HepG2 (cell line): ENCODE measurements around the gene RMDN2. TPM values are rescaled to one million over a fixed set of nuclear protein-coding genes. Genes with fewer than 3 reads are reported as not detected.
"Not testable (repeated sequence)": the region's sequence is repeated elsewhere in the genome, so short reads cannot be mapped to it uniquely, and the experiment has no call there.

Experiments used
- FOXA1 ChIP-seq, 2 experiments: fragments of 450-650 bp in 1 of 2; sonication (generic) in 1 of 2; formaldehyde crosslinking in 1 of 2; IDR thresholded peaks; 2 replicates each; pipeline versions ENCODE4 v1.4.0 to v1.6.1; 2016 to 2020; ENCODE audit warnings: missing genetic modification reagents in 1 of 2
- POLR2A ChIP-seq, 2 experiments: IDR thresholded peaks; 2 replicates each; pipeline ENCODE4 v1.6.1; 2011; ENCODE audit warnings: low read depth in 2 of 2, low read length in 2 of 2, mild to moderate bottlenecking in 1 of 2, moderate library complexity in 1 of 2; ENCODE audit not compliant: insufficient read depth in 1 of 2
- SAP130 ChIP-seq: IDR thresholded peaks from 2 replicates; pipeline ENCODE4 v1.6.1; 2016; ENCODE audit warnings: low read depth
- SKI ChIP-seq: fragments of 450-650 bp; IDR thresholded peaks from one replicate; pipeline ENCODE4 v1.6.1; 2018; ENCODE audit warnings: mild to moderate bottlenecking; ENCODE audit not compliant: partially characterized antibody
- ZNF230 ChIP-seq: sonication (generic); formaldehyde crosslinking; IDR thresholded peaks from 2 replicates; pipeline ENCODE4 v1.4.0; 2020; ENCODE audit warnings: mild to moderate bottlenecking, missing genetic modification reagents
- ZNF543 ChIP-seq: sonication (generic); formaldehyde crosslinking; IDR thresholded peaks from 2 replicates; pipeline ENCODE4 v1.4.0; 2020; ENCODE audit warnings: mild to moderate bottlenecking, missing genetic modification reagents
- ZNF563 ChIP-seq: sonication (generic); formaldehyde crosslinking; IDR thresholded peaks from 2 replicates; pipeline ENCODE4 v1.8.0; 2022; ENCODE audit warnings: mild to moderate bottlenecking, moderate library complexity, missing genetic modification reagents
- ZNF609 ChIP-seq: sonication (generic); formaldehyde crosslinking; IDR thresholded peaks from 2 replicates; pipeline ENCODE4 v1.4.0; 2020; ENCODE audit warnings: mild to moderate bottlenecking, missing genetic modification reagents, borderline replicate concordance
- ZSCAN20 ChIP-seq: sonication (generic); formaldehyde crosslinking; IDR thresholded peaks from 2 replicates; pipeline ENCODE4 v1.4.0; 2020; ENCODE audit warnings: missing genetic modification reagents, mild to moderate bottlenecking, borderline replicate concordance
- polyA plus RNA-seq, 8 experiments: library from polyadenylated mRNA; depleted of rRNA in 3 of 8; stranded (reverse) in 7 of 8; unstranded in 1 of 8; fragments of >200 nt; fragmentation: Illumina TruSeq in 4 of 8; extraction: Trizol in 4 of 8; gene quantifications; 2 replicates each; pipeline versions ENCODE4 v1.2.1 to v1.2.3, GENCODE V29; 2011 to 2016; ENCODE audit warnings: low read depth in 4 of 8, missing spikeins in 1 of 8, mixed read lengths in 1 of 8; ENCODE audit not compliant: insufficient read depth in 1 of 8
- total RNA-seq, 5 experiments: library from RNA; depleted of rRNA; stranded (reverse); fragments of >200 nt; fragmentation: Illumina TruSeq; extraction: Trizol; gene quantifications; 2 replicates each; pipeline ENCODE4 v1.2.3, GENCODE V29; 2016; ENCODE audit warnings: low read depth in 1 of 5
- TF ChIP-seq, protein P1 (sequence below), 2 experiments: sonication (generic) in 1 of 2; formaldehyde crosslinking in 1 of 2; IDR thresholded peaks; 2 replicates each; pipeline versions ENCODE4 v1.4.0 to v1.6.1; 2016 to 2020; ENCODE audit warnings: borderline replicate concordance in 1 of 2, low read depth in 1 of 2, mild to moderate bottlenecking in 1 of 2, missing genetic modification reagents in 1 of 2
- TF ChIP-seq, protein P2 (sequence below): sonication (generic); formaldehyde crosslinking; IDR thresholded peaks from 2 replicates; pipeline ENCODE4 v1.5.0; 2020; ENCODE audit warnings: mild to moderate bottlenecking, missing genetic modification reagents, borderline replicate concordance
- TF ChIP-seq, protein P3 (sequence below): sonication (generic); formaldehyde crosslinking; IDR thresholded peaks from 2 replicates; pipeline ENCODE4 v1.8.0; 2022; ENCODE audit warnings: missing genetic modification reagents, mild to moderate bottlenecking, inconsistent platforms, borderline replicate concordance

Gene RMDN2
- total and polyA plus RNA-seq, 2 of the 13 experiments (the other 11 are each of a cell fraction or from before 2014, with no cell fraction given), result 2.3 to 8.9 TPM

DNA sequence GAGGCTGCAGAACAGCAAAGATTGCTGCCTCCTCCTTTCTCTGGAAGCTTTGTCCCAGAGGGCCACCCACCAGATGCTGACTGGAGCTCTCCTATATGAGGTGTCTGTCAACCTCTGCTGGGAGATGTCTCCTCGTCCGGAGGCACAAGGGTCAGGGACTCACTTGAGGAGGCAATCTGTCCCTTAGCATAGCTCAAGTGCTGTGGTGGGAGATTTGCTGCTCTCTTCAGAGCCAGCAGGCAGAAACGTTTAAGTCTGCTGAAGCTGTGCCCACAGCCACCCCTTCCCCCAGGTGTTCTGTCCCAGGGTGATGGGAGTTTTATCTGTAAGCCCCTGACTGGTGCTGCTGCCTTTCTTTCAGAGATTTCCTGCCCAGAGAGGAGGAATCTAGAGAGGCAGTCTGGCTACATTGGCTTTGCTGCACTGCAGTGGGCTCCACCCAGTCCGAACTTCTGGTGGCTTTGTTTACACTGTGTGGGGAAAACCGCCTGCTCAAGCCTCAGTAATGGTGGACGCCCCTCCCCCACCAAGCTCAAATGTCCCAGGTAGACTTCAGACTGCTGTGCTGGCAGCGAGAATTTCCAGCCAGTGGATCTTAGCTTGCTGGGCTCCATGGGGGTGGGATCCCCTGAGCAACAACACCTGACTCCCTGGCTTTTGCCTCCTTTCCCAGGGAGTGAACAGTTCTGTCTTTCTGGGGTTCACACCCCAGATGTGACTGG lies 37.1 kb downstream of the RMDN2 start (continued):
- TF ChIP-seq ZNF543 (0 out of 2 replicates have a peak, but pooled peaks have one; percentile 45), ZNF563 (CRISPR knock-in tag) (0 out of 2 replicates have a peak, but pooled peaks have one; percentile 11), FOXA1 (CRISPR knock-in tag; IDR thresholded peaks at IDR 0.05) (peak; percentile 95), POLR2A (IDR thresholded peaks at IDR 0.05; ENCODE audit: insufficient read depth in 1 of 2, low read depth in 2 of 2, low read length in 2 of 2) (0 out of 4 replicates have a peak, but pooled peaks of 1 of the 2 experiments have one; percentile 30), SAP130 (peak; percentile 41; the same call in 1 of the 2 replicates), SKI (peak; percentile 29), ZSCAN20 (CRISPR knock-in tag) (0 out of 2 replicates have a peak, but pooled peaks have one; percentile 22), ZNF609 (peak; percentile 47; the same call in 1 of the 2 replicates), ZNF230 (0 out of 2 replicates have a peak, but pooled peaks have one; percentile 28)
- TF ChIP-seq, protein P1, sequence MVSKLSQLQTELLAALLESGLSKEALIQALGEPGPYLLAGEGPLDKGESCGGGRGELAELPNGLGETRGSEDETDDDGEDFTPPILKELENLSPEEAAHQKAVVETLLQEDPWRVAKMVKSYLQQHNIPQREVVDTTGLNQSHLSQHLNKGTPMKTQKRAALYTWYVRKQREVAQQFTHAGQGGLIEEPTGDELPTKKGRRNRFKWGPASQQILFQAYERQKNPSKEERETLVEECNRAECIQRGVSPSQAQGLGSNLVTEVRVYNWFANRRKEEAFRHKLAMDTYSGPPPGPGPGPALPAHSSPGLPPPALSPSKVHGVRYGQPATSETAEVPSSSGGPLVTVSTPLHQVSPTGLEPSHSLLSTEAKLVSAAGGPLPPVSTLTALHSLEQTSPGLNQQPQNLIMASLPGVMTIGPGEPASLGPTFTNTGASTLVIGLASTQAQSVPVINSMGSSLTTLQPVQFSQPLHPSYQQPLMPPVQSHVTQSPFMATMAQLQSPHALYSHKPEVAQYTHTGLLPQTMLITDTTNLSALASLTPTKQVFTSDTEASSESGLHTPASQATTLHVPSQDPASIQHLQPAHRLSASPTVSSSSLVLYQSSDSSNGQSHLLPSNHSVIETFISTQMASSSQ (IDR thresholded peaks at IDR 0.05; ENCODE audit: low read depth), result not testable (repeated sequence)
- TF ChIP-seq, protein P1 (CRISPR knock-in tag; IDR thresholded peaks at IDR 0.05; ENCODE audit: borderline replicate concordance), result peak; percentile 51; the same call in 1 of the 2 replicates
- not testable (repeated sequence) for TF ChIP-seq FOXA1 (IDR thresholded peaks at IDR 0.05)
- TF ChIP-seq, protein P2, sequence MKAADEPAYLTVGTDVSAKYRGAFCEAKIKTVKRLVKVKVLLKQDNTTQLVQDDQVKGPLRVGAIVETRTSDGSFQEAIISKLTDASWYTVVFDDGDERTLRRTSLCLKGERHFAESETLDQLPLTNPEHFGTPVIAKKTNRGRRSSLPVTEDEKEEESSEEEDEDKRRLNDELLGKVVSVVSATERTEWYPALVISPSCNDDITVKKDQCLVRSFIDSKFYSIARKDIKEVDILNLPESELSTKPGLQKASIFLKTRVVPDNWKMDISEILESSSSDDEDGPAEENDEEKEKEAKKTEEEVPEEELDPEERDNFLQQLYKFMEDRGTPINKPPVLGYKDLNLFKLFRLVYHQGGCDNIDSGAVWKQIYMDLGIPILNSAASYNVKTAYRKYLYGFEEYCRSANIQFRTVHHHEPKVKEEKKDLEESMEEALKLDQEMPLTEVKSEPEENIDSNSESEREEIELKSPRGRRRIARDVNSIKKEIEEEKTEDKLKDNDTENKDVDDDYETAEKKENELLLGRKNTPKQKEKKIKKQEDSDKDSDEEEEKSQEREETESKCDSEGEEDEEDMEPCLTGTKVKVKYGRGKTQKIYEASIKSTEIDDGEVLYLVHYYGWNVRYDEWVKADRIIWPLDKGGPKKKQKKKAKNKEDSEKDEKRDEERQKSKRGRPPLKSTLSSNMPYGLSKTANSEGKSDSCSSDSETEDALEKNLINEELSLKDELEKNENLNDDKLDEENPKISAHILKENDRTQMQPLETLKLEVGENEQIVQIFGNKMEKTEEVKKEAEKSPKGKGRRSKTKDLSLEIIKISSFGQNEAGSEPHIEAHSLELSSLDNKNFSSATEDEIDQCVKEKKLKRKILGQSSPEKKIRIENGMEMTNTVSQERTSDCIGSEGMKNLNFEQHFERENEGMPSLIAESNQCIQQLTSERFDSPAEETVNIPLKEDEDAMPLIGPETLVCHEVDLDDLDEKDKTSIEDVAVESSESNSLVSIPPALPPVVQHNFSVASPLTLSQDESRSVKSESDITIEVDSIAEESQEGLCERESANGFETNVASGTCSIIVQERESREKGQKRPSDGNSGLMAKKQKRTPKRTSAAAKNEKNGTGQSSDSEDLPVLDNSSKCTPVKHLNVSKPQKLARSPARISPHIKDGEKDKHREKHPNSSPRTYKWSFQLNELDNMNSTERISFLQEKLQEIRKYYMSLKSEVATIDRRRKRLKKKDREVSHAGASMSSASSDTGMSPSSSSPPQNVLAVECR, result peak; percentile 25; the same call in 1 of the 2 replicates
- TF ChIP-seq, protein P3, sequence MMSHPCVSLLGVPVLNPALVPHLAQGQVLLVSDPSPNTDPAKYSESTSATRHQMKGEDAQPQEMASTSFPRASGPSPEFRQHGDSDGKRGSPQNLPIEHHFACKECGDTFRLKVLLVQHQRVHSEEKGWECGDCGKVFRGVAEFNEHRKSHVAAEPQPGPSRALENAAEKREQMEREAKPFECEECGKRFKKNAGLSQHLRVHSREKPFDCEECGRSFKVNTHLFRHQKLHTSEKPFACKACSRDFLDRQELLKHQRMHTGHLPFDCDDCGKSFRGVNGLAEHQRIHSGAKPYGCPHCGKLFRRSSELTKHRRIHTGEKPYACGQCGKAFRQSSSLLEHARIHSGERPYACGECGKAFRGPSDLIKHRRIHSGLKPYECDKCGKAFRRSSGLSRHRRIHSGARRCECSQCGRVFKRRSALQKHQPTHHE (CRISPR knock-in tag), result 0 out of 2 replicates have a peak, but pooled peaks have one; percentile 54
